Panc1 (cell line): Measurements from ENCODE around the gene RBFA.

ENCODE experiments used
- POLR2AphosphoS5 ChIP-seq: IDR thresholded peaks from 2 replicates; pipeline ENCODE4 v1.6.1; 2012; ENCODE audit warnings: mild to moderate bottlenecking, low read depth, low read length, moderate library complexity
- SIN3A ChIP-seq: IDR thresholded peaks from 2 replicates; pipeline ENCODE4 v1.6.1; 2012; ENCODE audit warnings: low read depth, mild to moderate bottlenecking, low read length, moderate library complexity, borderline replicate concordance; ENCODE audit not compliant: insufficient read depth
- TCF7L2 ChIP-seq: IDR thresholded peaks from 2 replicates; pipeline ENCODE4 v1.6.1; 2011; ENCODE audit warnings: mild to moderate bottlenecking, low read depth, low read length, inconsistent platforms
- TF ChIP-seq, protein P1 (sequence below): fragments of 450-650 bp; IDR thresholded peaks from 2 replicates; pipeline ENCODE4 v1.5.1; 2017; ENCODE audit warnings: mild to moderate bottlenecking

DNA sequence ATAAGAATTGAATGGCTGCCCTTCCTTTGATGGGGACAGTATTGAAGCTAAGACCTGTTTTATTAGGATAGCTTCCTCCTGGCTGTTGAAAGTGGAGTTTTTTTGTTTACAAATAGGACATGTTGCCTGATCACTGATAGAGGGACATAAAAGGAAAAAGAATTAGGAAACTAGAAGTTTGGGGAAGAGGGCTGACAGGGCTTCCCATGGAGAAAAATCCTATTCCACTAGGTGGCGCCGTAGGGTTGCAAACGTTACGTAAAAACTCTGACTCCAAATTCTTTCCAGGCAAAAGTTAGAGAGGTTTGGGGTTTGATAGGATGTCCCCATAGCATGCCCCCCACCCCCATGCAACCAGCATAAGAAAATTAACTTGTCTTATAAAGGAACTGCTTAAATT lies 11.1 kb upstream of the RBFA start:
- TF ChIP-seq, protein P1, sequence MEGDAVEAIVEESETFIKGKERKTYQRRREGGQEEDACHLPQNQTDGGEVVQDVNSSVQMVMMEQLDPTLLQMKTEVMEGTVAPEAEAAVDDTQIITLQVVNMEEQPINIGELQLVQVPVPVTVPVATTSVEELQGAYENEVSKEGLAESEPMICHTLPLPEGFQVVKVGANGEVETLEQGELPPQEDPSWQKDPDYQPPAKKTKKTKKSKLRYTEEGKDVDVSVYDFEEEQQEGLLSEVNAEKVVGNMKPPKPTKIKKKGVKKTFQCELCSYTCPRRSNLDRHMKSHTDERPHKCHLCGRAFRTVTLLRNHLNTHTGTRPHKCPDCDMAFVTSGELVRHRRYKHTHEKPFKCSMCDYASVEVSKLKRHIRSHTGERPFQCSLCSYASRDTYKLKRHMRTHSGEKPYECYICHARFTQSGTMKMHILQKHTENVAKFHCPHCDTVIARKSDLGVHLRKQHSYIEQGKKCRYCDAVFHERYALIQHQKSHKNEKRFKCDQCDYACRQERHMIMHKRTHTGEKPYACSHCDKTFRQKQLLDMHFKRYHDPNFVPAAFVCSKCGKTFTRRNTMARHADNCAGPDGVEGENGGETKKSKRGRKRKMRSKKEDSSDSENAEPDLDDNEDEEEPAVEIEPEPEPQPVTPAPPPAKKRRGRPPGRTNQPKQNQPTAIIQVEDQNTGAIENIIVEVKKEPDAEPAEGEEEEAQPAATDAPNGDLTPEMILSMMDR, result peak; percentile 77
- TF ChIP-seq POLR2AphosphoS5 (no peak), SIN3A (no peak), TCF7L2 (no peak)
